HepG2 (cell line): ENCODE measurements around the gene GNG7. TPM values are rescaled to one million over a fixed set of nuclear protein-coding genes. Genes with fewer than 3 reads are reported as not detected.
A peak's percentile ranks its signal among the peaks of the same experiment; 100 is the strongest.

Experiments used
- ARNT2 ChIP-seq: sonication (generic); formaldehyde crosslinking; IDR thresholded peaks from 2 replicates; pipeline ENCODE4 v1.8.0; 2022; ENCODE audit warnings: mild to moderate bottlenecking, low read depth, missing genetic modification reagents, moderate library complexity
- ELF4 ChIP-seq: sonication (generic); formaldehyde crosslinking; IDR thresholded peaks from 2 replicates; pipeline ENCODE4 v1.5.0; 2020; ENCODE audit warnings: missing genetic modification reagents, mild to moderate bottlenecking, moderate library complexity, borderline replicate concordance
- FLYWCH1 ChIP-seq: sonication (generic); formaldehyde crosslinking; IDR thresholded peaks from 2 replicates; pipeline ENCODE4 v1.8.1; 2023; ENCODE audit warnings: mild to moderate bottlenecking, missing genetic modification reagents
- GTF2F1 ChIP-seq: fragments of 150-350 bp; IDR thresholded peaks from 2 replicates; pipeline ENCODE4 v1.6.1; 2014; ENCODE audit warnings: low read length
- GZF1 ChIP-seq: sonication (generic); formaldehyde crosslinking; IDR thresholded peaks from 2 replicates; pipeline ENCODE4 v1.5.1; 2020; ENCODE audit warnings: mild to moderate bottlenecking, missing genetic modification reagents
- HMGA1 ChIP-seq: sonication (generic); formaldehyde crosslinking; conservative IDR thresholded peaks from 2 replicates; pipeline ENCODE4 v1.4.0; 2020; ENCODE audit warnings: missing genetic modification reagents
- KLF11 ChIP-seq: IDR thresholded peaks from 2 replicates; pipeline ENCODE4 v1.6.1; 2016; ENCODE audit warnings: missing compliant biosample characterization
- NFYC ChIP-seq: IDR thresholded peaks from 2 replicates; pipeline ENCODE4 v1.6.1; 2016; ENCODE audit warnings: missing genetic modification reagents, missing compliant biosample characterization
- NONO ChIP-seq, 2 experiments: fragments of 450-650 bp in 1 of 2; sonication (generic) in 1 of 2; formaldehyde crosslinking in 1 of 2; IDR thresholded peaks in 1 of 2; conservative IDR thresholded peaks in 1 of 2; 2 replicates each; pipeline versions ENCODE4 v1.6.1 to v1.8.0; 2017 to 2022; ENCODE audit warnings: mild to moderate bottlenecking in 1 of 2, missing genetic modification reagents in 1 of 2, moderate library complexity in 1 of 2
- NPAS2 ChIP-seq: sonication (generic); formaldehyde crosslinking; IDR thresholded peaks from 2 replicates; pipeline ENCODE4 v1.8.0; 2022; ENCODE audit warnings: mild to moderate bottlenecking, missing genetic modification reagents, borderline replicate concordance
- NR2C2 ChIP-seq: sonication (generic); formaldehyde crosslinking; IDR thresholded peaks from 2 replicates; pipeline ENCODE4 v1.4.0; 2020; ENCODE audit warnings: missing genetic modification reagents, mild to moderate bottlenecking, moderate library complexity, borderline replicate concordance
- PHF21A ChIP-seq: sonication (generic); formaldehyde crosslinking; IDR thresholded peaks from 2 replicates; pipeline ENCODE4 v1.5.0; 2020; ENCODE audit warnings: mild to moderate bottlenecking, missing genetic modification reagents
- PTBP1 ChIP-seq: fragments of 200-400 bp; formaldehyde crosslinking; IDR thresholded peaks from 2 replicates; pipeline ENCODE4 v1.6.1; 2018; ENCODE audit warnings: low read length, low read depth; ENCODE audit not compliant: poor library complexity, severe bottlenecking
- SMAD9 ChIP-seq: sonication (generic); formaldehyde crosslinking; IDR thresholded peaks from 2 replicates; pipeline ENCODE4 v1.5.1; 2020; ENCODE audit warnings: mild to moderate bottlenecking, missing genetic modification reagents
- SNAPC2 ChIP-seq: sonication (generic); formaldehyde crosslinking; IDR thresholded peaks from 2 replicates; pipeline ENCODE4 v1.8.1; 2022; ENCODE audit warnings: mild to moderate bottlenecking, missing genetic modification reagents
- ZBTB7B ChIP-seq: sonication (generic); formaldehyde crosslinking; IDR thresholded peaks from 2 replicates; pipeline ENCODE4 v1.4.0; 2020; ENCODE audit warnings: missing genetic modification reagents
- ZNF18 ChIP-seq: sonication (generic); formaldehyde crosslinking; IDR thresholded peaks from 2 replicates; pipeline ENCODE4 v1.8.0; 2022; ENCODE audit warnings: mild to moderate bottlenecking, missing genetic modification reagents; ENCODE audit not compliant: insufficient replicate concordance
- ZNF232 ChIP-seq: sonication (generic); formaldehyde crosslinking; IDR thresholded peaks from 2 replicates; pipeline ENCODE4 v1.4.0; 2020; ENCODE audit warnings: missing genetic modification reagents, borderline replicate concordance
- ZNF609 ChIP-seq: sonication (generic); formaldehyde crosslinking; IDR thresholded peaks from 2 replicates; pipeline ENCODE4 v1.4.0; 2020; ENCODE audit warnings: mild to moderate bottlenecking, missing genetic modification reagents, borderline replicate concordance
- ZNF644 ChIP-seq: IDR thresholded peaks from 2 replicates; pipeline ENCODE4 v1.6.1; 2016; ENCODE audit warnings: low read depth
- ZNF652 ChIP-seq: IDR thresholded peaks from 2 replicates; pipeline ENCODE4 v1.6.1; 2016; ENCODE audit warnings: low read depth, borderline replicate concordance
- polyA plus RNA-seq, 8 experiments: library from polyadenylated mRNA; depleted of rRNA in 3 of 8; stranded (reverse) in 7 of 8; unstranded in 1 of 8; fragments of >200 nt; fragmentation: Illumina TruSeq in 4 of 8; extraction: Trizol in 4 of 8; gene quantifications; 2 replicates each; pipeline versions ENCODE4 v1.2.1 to v1.2.3, GENCODE V29; 2011 to 2016; ENCODE audit warnings: low read depth in 4 of 8, missing spikeins in 1 of 8, mixed read lengths in 1 of 8; ENCODE audit not compliant: insufficient read depth in 1 of 8
- total RNA-seq, 5 experiments: library from RNA; depleted of rRNA; stranded (reverse); fragments of >200 nt; fragmentation: Illumina TruSeq; extraction: Trizol; gene quantifications; 2 replicates each; pipeline ENCODE4 v1.2.3, GENCODE V29; 2016; ENCODE audit warnings: low read depth in 1 of 5
- TF ChIP-seq, protein P1 (sequence below): IDR thresholded peaks from 2 replicates; pipeline ENCODE4 v1.6.1; 2016; ENCODE audit warnings: mild to moderate bottlenecking

The GNG7 gene
- total and polyA plus RNA-seq, 2 of the 13 experiments (the other 11 are each of a cell fraction or from before 2014, with no cell fraction given) = 1.4 to 3.3 TPM

- TF ChIP-seq FLYWCH1 (CRISPR knock-in tag) = no peak
- TF ChIP-seq, protein P1, sequence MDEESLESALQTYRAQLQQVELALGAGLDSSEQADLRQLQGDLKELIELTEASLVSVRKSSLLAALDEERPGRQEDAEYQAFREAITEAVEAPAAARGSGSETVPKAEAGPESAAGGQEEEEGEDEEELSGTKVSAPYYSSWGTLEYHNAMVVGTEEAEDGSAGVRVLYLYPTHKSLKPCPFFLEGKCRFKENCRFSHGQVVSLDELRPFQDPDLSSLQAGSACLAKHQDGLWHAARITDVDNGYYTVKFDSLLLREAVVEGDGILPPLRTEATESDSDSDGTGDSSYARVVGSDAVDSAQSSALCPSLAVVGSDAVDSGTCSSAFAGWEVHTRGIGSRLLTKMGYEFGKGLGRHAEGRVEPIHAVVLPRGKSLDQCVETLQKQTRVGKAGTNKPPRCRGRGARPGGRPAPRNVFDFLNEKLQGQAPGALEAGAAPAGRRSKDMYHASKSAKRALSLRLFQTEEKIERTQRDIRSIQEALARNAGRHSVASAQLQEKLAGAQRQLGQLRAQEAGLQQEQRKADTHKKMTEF (CRISPR knock-in tag) = peak; percentile 90
- no peak for TF ChIP-seq SMAD9
- no peak for TF ChIP-seq SNAPC2 (CRISPR knock-in tag)
- TF ChIP-seq NR2C2 (CRISPR knock-in tag) = peak; percentile 28; the same call in 1 of the 2 replicates
- TF ChIP-seq ZNF18 (CRISPR knock-in tag) = no peak
- no peak for TF ChIP-seq ZNF652 (CRISPR knock-in tag)
- TF ChIP-seq NPAS2 (CRISPR knock-in tag) = no peak
- no peak for TF ChIP-seq NFYC
- TF ChIP-seq ZNF609 (CRISPR knock-in tag) = peak; percentile 81
- TF ChIP-seq KLF11 = no peak
- TF ChIP-seq GTF2F1 = no peak
- peak; percentile 50; the same call in 1 of the 2 replicates for TF ChIP-seq ARNT2
- TF ChIP-seq HMGA1 (CRISPR knock-in tag) = no peak
- no peak for TF ChIP-seq PTBP1
- TF ChIP-seq ZNF644 (CRISPR knock-in tag) = no peak
- no peak for TF ChIP-seq NONO (IDR thresholded peaks at IDR 0.05)
- TF ChIP-seq NONO (CRISPR knock-in tag; conservative IDR thresholded peaks at IDR 0.05) = peak; percentile 65; the same call in 1 of the 2 replicates
- peak; percentile 76; the same call in 1 of the 2 replicates for TF ChIP-seq GZF1 (CRISPR knock-in tag)
- TF ChIP-seq PHF21A (CRISPR knock-in tag) = peak; percentile 95
- TF ChIP-seq ZNF232 = peak; percentile 66; the same call in 1 of the 2 replicates
- no peak for TF ChIP-seq ELF4 (CRISPR knock-in tag)
- TF ChIP-seq ZBTB7B (CRISPR knock-in tag) = 0 out of 2 replicates have a peak, but pooled peaks have one; percentile 35
Measured at GRCh38 chr19:2540646-2541454, 161.6 kb downstream of the GNG7 start (continued).
